Naive B cell (primary cell): ENCODE data around the gene ZCCHC9. TPM values are rescaled to one million over a fixed set of nuclear protein-coding genes. Genes with fewer than 3 reads are reported as not detected.
"Not testable (repeated sequence)": the region's sequence is repeated elsewhere in the genome, so short reads cannot be mapped to it uniquely, and the experiment has no call there.

ENCODE experiments used
- ATAC-seq, 2 donors: fragments of 150-1000 bp; cut with Tn5 transposase; 2 replicates each; pipeline ENCODE4 v1.10.0; 2021; ENCODE audit warnings: low read depth in 2 of 2, mild to moderate bottlenecking in 2 of 2, moderate library complexity in 2 of 2
- DNase-seq: peaks from one replicate; pipeline ENCODE4 v3.0.0; 2022
- H3K27ac Mint-ChIP-seq, 6 donors: one replicate each; pipeline ENCODE4 v1.8.0; 2020 to 2022; ENCODE audit warnings: mild to moderate bottlenecking in 6 of 6, mixed read lengths in 6 of 6, moderate library complexity in 5 of 6, inconsistent platforms in 2 of 6
- H3K27me3 Mint-ChIP-seq, 3 donors: one replicate each; pipeline ENCODE4 v1.8.0; 2021 to 2022; ENCODE audit warnings: mixed read lengths in 3 of 3, mild to moderate bottlenecking in 1 of 3
- H3K36me3 Mint-ChIP-seq, 2 donors: one replicate each; pipeline ENCODE4 v1.8.0; 2020 to 2022; ENCODE audit warnings: mixed read lengths in 2 of 2, inconsistent platforms in 1 of 2, mild to moderate bottlenecking in 1 of 2
- H3K4me1 Mint-ChIP-seq, 3 donors: one replicate each; pipeline ENCODE4 v1.8.0; 2020 to 2022; ENCODE audit warnings: mixed read lengths in 3 of 3, inconsistent platforms in 1 of 3, mild to moderate bottlenecking in 1 of 3, moderate library complexity in 1 of 3
- H3K4me3 Mint-ChIP-seq, 8 donors: one replicate each; pipeline ENCODE4 v1.8.0; 2020 to 2022; ENCODE audit warnings: mild to moderate bottlenecking in 8 of 8, mixed read lengths in 8 of 8, moderate library complexity in 8 of 8, inconsistent platforms in 2 of 8
- H3K9me3 Mint-ChIP-seq, 7 donors: one replicate each; pipeline ENCODE4 v1.8.0; 2020 to 2022; ENCODE audit warnings: mixed read lengths in 7 of 7, mild to moderate bottlenecking in 5 of 7, inconsistent platforms in 2 of 7, moderate library complexity in 1 of 7
- polyA plus RNA-seq, 6 donors: library from polyadenylated mRNA; unstranded; fragments of 300-500 nt; fragmentation: Illumina TruSeq; gene quantifications; one replicate each; pipeline ENCODE4 v1.2.3, GENCODE V29; 2021; ENCODE audit warnings: low read depth in 6 of 6

ZCCHC9 gene
- polyA plus RNA-seq, 6 donors from 2014 or later = 12.1 to 34.3 (median 17.5) TPM

DNA sequence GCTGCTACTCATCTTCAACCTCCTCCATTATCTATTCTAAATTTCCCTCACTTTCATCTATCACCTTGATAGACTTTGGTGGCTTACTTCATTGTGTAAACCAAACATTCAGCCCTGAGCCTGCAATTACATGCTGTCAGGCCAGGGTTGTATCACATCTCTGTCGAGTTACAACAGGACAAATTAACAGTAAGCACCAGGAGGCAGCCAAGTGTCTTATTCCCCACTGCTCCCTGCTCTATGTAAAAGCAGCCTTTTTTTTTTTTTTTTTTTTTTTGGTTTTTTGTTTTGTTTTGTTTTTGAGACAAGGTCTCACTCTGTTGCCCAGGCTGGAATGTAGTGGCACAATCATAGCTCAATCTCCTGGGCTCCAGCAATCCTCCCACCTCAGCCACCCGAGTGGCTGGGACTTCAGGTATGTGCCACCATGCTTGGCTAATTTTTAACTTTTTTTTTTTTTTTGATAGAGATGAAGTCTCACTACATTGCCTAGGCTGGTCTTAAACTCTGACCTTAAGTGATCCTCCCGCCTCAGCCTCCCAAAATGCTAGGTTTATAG lies 15.2 kb upstream of the ZCCHC9 start:
- no peak overlapping the region for H3K4me3 Mint-ChIP-seq
- DNase-seq (no peak), ATAC-seq (no peak)
- peaks cover 11 to 21% (median 15%) of the 10 kb centered on the region in 3 donors for H3K4me1 Mint-ChIP-seq
- H3K27me3 Mint-ChIP-seq = no peaks in the 10 kb centered on the region
- peaks cover 11 to 24% of the 10 kb centered on the region in 2 donors for H3K36me3 Mint-ChIP-seq
- peaks cover 0 to 22% (median 8%) of the 10 kb centered on the region in 7 donors for H3K9me3 Mint-ChIP-seq
- peak overlapping the region in 2 of 6 donors; percentile 7 to 85 for H3K27ac Mint-ChIP-seq

- no peak for DNase-seq
- peaks cover 29 to 35% of the 10 kb centered on the region in 2 donors for H3K36me3 Mint-ChIP-seq
- no peak for ATAC-seq
- peaks cover 20 to 33% (median 31%) of the 10 kb centered on the region in 3 donors for H3K4me1 Mint-ChIP-seq
- peaks cover 10 to 39% (median 21%) of the 10 kb centered on the region in 7 donors for H3K9me3 Mint-ChIP-seq
- no peak overlapping the region for H3K4me3 Mint-ChIP-seq
- no peaks in the 10 kb centered on the region for H3K27me3 Mint-ChIP-seq
- H3K27ac Mint-ChIP-seq = no peak overlapping the region
These were observed 13.4 kb upstream of the ZCCHC9 start for GRCh38 chr5:81288021-81288433.

- no peak for ATAC-seq
- peak overlapping the region in 1 of 6 donors; percentile 15 for H3K27ac Mint-ChIP-seq
- peak overlapping the region in 1 of 8 donors; percentile 67 for H3K4me3 Mint-ChIP-seq
- H3K27me3 Mint-ChIP-seq = no peaks in the 10 kb centered on the region
- H3K4me1 Mint-ChIP-seq = peaks cover 22 to 41% (median 33%) of the 10 kb centered on the region in 3 donors
- H3K9me3 Mint-ChIP-seq = peaks cover 13 to 43% (median 32%) of the 10 kb centered on the region in 7 donors
- no peak for DNase-seq
- peaks cover 41 to 44% of the 10 kb centered on the region in 2 donors for H3K36me3 Mint-ChIP-seq
These were observed 11.2 kb upstream of the ZCCHC9 start for GRCh38 chr5:81290146-81290545.

DNA sequence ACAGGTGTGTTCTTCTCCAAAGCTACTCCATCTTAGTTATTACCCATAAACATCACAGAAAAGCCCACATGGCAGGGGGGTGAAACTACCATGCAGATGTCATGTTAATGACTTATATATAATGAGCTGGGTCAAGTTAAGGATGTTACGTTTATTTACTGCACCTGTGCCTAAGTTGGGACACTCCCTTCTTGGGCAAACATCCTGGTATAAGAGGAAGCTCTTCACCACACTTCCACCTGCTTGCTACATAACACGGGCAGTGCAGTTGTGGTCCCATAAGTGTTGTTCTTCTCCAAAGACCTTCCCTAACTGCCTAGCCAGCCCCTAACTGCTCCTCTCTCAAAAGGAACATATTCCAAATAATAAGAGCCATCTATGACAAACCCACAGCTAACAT lies 9.3 kb upstream of the ZCCHC9 start:
- ATAC-seq (peak; percentile 71), DNase-seq (no peak)
- peaks cover 19 to 35% (median 29%) of the 10 kb centered on the region in 3 donors for H3K4me1 Mint-ChIP-seq
- peak overlapping the region in 3 of 6 donors; percentile 72 to 85 (median 81) for H3K27ac Mint-ChIP-seq
- peak overlapping the region in 3 of 8 donors; percentile 29 to 39 (median 32) for H3K4me3 Mint-ChIP-seq
- peaks cover 13 to 43% (median 32%) of the 10 kb centered on the region in 7 donors for H3K9me3 Mint-ChIP-seq
- H3K27me3 Mint-ChIP-seq = no peaks in the 10 kb centered on the region
- peaks cover 38 to 41% of the 10 kb centered on the region in 2 donors for H3K36me3 Mint-ChIP-seq

DNA sequence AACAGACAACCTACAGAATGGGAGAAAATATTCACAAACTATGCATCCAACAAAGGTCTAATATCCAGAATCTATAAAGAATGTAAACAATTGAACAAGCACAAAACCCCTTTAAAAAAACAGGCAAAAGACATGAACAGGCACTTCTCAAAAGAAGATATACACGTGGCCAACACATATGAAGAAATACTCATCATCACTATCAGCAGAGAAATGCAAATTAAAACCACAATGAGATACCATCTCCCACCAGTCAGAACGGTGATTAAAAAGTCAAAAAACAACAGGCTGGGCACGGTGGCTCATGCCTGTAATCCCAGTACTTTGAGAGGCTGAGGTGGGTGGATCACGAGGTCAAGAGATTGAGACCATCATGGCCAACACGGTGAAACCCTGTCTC lies 7.4 kb upstream of the ZCCHC9 start:
- ATAC-seq, H3K4me3 Mint-ChIP-seq, H3K27me3 Mint-ChIP-seq, DNase-seq, H3K27ac Mint-ChIP-seq: not testable (repeated sequence)
- Mint-ChIP-seq H3K4me1 (peaks cover 21 to 35% (median 29%) of the 10 kb centered on the region in 3 donors), H3K36me3 (peaks cover 37 to 41% of the 10 kb centered on the region in 2 donors), H3K9me3 (peaks cover 13 to 43% (median 32%) of the 10 kb centered on the region in 7 donors)

DNA sequence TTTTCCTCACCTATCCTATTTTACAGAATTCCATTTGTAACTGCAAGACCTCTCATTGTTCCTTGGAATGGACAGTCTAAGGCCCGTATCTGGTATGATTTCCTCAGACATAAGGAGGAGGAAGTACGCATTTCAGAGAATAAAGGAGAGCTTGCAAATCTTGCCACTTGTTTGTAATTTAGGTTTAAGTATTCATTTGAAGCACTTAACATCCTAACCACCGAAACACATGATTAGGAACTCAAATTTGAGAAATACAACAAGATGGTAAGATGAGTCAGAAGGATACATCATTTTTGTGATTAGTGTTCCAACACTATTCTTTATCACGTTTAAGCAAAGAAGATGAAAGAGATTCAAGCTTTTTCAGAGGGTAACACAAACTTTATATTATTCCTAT lies 3.9 kb upstream of the ZCCHC9 start:
- H3K4me1 Mint-ChIP-seq = peaks cover 27 to 35% (median 33%) of the 10 kb centered on the region in 3 donors
- H3K4me3 Mint-ChIP-seq = no peak overlapping the region
- no peak for ATAC-seq
- peaks cover 5 to 15% (median 12%) of the 10 kb centered on the region in 7 donors for H3K9me3 Mint-ChIP-seq
- H3K36me3 Mint-ChIP-seq = peaks cover 17 to 21% of the 10 kb centered on the region in 2 donors
- no peak for DNase-seq
- H3K27ac Mint-ChIP-seq = no peak overlapping the region
- H3K27me3 Mint-ChIP-seq = no peaks in the 10 kb centered on the region

- Mint-ChIP-seq H3K36me3 (peaks cover 4 to 8% of the 10 kb centered on the region in 2 donors), H3K4me1 (peaks cover 25 to 41% (median 36%) of the 10 kb centered on the region in 3 donors), H3K9me3 (no peaks in the 10 kb centered on the region), H3K4me3 (peak overlapping the region; percentile 90 to 99 (median 96)), H3K27me3 (no peaks in the 10 kb centered on the region), H3K27ac (peak overlapping the region; percentile 88 to 97 (median 96))
- ATAC-seq = no peak
- no peak for DNase-seq
These were observed 491 bp upstream of the ZCCHC9 start for GRCh38 chr5:81300921-81301270.

DNA sequence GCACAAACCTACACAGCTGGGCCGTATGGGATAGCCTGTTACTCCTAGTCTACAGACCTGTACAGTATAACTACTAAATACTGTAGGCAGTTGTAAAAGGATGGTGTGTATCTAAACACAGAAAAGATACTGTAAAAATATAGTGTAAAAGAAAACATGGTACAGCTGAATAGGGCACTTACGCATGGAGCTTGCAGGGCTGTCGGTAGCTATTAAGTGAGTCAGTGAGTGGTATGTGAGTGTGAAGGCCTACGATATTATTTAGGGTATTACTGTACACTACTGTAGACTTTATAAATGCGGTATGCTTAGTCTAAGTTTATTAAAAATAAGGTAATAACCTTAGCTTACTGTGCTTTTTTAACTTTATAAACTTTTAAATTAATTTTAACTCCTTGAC lies 1.2 kb downstream of the ZCCHC9 start:
- H3K27ac Mint-ChIP-seq = peak overlapping the region in 2 of 6 donors; percentile 94 to 97
- H3K4me3 Mint-ChIP-seq = peak overlapping the region in 7 of 8 donors; percentile 90 to 99 (median 95)
- no peaks in the 10 kb centered on the region for H3K9me3 Mint-ChIP-seq
- peaks cover 4 to 8% of the 10 kb centered on the region in 2 donors for H3K36me3 Mint-ChIP-seq
- DNase-seq (no peak), ATAC-seq (no peak)
- no peaks in the 10 kb centered on the region for H3K27me3 Mint-ChIP-seq
- peaks cover 25 to 41% (median 36%) of the 10 kb centered on the region in 3 donors for H3K4me1 Mint-ChIP-seq

- DNase-seq (no peak), ATAC-seq (no peak)
- Mint-ChIP-seq H3K27me3 (no peaks in the 10 kb centered on the region), H3K36me3 (peaks cover 4 to 8% of the 10 kb centered on the region in 2 donors), H3K4me3 (peak overlapping the region in 5 of 8 donors; percentile 30 to 91 (median 51)), H3K27ac (no peak overlapping the region), H3K9me3 (no peaks in the 10 kb centered on the region), H3K4me1 (peaks cover 22 to 40% (median 36%) of the 10 kb centered on the region in 3 donors)
These were observed 2.2 kb downstream of the ZCCHC9 start for GRCh38 chr5:81303563-81303962.

DNA sequence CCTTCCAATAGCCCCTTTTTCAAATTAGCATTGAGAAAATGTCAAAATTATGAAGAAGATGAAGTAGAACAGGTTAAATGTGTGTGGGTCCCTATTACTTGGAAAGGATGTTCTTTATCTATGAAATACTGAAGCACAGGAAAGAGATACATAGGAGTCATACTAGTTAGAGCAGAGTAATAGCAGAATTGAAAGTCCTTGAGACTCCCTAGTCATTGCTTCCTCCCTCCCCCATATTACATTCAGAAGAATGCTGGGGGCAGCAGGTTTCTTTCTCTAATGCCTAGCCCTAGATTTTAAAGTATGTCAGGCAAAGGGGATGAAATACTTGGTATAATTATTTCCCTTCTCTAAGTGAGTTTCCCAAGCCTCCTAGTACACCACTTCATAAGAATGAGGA lies 4.4 kb downstream of the ZCCHC9 start:
- DNase-seq (no peak), ATAC-seq (no peak)
- H3K4me1 Mint-ChIP-seq = peaks cover 7 to 22% (median 21%) of the 10 kb centered on the region in 3 donors
- H3K36me3 Mint-ChIP-seq = peaks cover 8 to 9% of the 10 kb centered on the region in 2 donors
- H3K27me3 Mint-ChIP-seq = no peaks in the 10 kb centered on the region
- peak overlapping the region in 1 of 8 donors; percentile 38 for H3K4me3 Mint-ChIP-seq
- H3K27ac Mint-ChIP-seq = no peak overlapping the region
- H3K9me3 Mint-ChIP-seq = no peaks in the 10 kb centered on the region

DNA sequence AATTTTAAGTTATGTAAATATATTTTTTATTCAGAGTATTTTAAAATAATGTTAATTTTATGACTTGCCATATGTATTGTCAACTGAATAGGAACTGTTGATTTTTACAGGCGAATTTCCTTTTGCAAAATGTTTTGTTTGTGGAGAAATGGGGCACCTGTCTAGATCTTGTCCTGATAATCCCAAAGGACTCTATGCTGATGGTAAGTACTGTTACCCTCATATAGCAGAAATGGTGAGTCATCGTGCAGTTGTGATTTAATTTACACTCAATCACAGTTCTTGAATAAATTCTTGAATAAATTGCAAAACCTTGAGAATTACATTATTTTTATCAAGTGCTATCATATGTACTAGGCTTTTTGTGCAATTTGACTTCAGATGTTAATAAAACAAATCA lies 7.4 kb downstream of the ZCCHC9 start:
- Mint-ChIP-seq H3K27ac (no peak overlapping the region), H3K27me3 (no peaks in the 10 kb centered on the region)
- ATAC-seq = no peak

GRCh38 chr5:81310402-81311063 lies 9.1 kb downstream of the ZCCHC9 start:
- Mint-ChIP-seq H3K4me3 (no peak overlapping the region), H3K9me3 (no peaks in the 10 kb centered on the region), H3K27me3 (no peaks in the 10 kb centered on the region), H3K27ac (no peak overlapping the region), H3K4me1 (no peaks in the 10 kb centered on the region), H3K36me3 (peaks cover 7 to 28% of the 10 kb centered on the region in 2 donors)
- no peak for DNase-seq
- no peak for ATAC-seq

More for the DNA sequence above, 7.4 kb downstream of the ZCCHC9 start:
- H3K36me3 Mint-ChIP-seq = peaks cover 8 to 22% of the 10 kb centered on the region in 2 donors
- H3K4me3 Mint-ChIP-seq = no peak overlapping the region
- peaks cover 0 to 6% (median 3%) of the 10 kb centered on the region in 3 donors for H3K4me1 Mint-ChIP-seq
- no peaks in the 10 kb centered on the region for H3K9me3 Mint-ChIP-seq
- DNase-seq = no peak

DNA sequence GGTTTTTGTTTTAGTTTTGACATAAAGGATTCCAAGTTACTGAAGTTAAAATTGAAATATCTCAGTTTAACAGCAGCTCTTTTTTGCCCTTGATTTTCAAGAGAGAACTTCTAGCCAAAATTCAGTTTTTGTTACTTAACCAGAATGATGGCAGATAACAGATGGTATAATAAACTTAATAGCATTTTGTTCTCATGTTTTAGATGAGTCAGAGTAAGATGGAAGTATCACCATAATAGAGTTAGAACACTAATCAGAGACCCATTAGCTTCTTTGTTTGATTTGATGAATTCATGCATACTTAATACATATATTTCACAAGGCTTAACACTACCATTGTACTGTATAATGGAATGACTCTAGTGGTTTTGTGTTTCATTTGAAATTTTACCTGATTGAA lies 11.9 kb downstream of the ZCCHC9 start:
- Mint-ChIP-seq H3K27me3 (no peaks in the 10 kb centered on the region), H3K4me1 (no peaks in the 10 kb centered on the region), H3K9me3 (no peaks in the 10 kb centered on the region), H3K4me3 (no peak overlapping the region), H3K27ac (no peak overlapping the region), H3K36me3 (peaks cover 7 to 28% of the 10 kb centered on the region in 2 donors)
- ATAC-seq = no peak
- no peak for DNase-seq

DNA sequence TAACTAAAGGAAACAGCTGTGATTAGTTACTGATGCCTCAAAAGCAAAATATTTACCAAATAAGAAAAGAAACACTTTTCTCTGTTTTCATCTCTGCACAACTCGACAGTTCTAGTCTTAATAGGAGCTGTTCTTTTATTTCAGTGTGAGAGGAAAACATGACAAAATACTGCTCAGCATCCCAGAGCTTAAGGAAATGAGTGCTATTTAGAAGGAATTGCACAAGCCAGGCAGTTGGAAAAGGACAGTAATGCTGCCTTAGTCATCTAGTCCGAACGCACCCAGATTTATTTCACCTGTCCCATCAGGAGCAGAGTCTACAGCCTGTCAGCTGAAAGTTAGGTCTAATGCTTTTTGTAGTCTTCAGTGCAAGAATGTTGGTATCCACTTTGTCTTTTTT lies 12.3 kb downstream of the ZCCHC9 start:
- ATAC-seq (no peak), DNase-seq (no peak)
- Mint-ChIP-seq H3K9me3 (no peaks in the 10 kb centered on the region), H3K27me3 (no peaks in the 10 kb centered on the region), H3K4me1 (no peaks in the 10 kb centered on the region), H3K36me3 (peaks cover 7 to 28% of the 10 kb centered on the region in 2 donors), H3K4me3 (no peak overlapping the region), H3K27ac (no peak overlapping the region)
